Skeletal muscle satellite cell (primary cell): ENCODE measurements around the gene G6PD.
"Not testable (repeated sequence)": the region's sequence is repeated elsewhere in the genome, so short reads cannot be mapped to it uniquely, and the experiment has no call there.

Source experiments
- H3K27me3 ChIP-seq: 2 replicates; pipeline ENCODE4 v1.7.0; 2013; ENCODE audit warnings: low read length; ENCODE audit not compliant: control insufficient read depth, insufficient read depth
- H3K36me3 ChIP-seq: 2 replicates; pipeline ENCODE4 v1.7.0; 2013; ENCODE audit warnings: mild to moderate bottlenecking, control low read depth, low read length; ENCODE audit not compliant: insufficient read depth
- H3K4me1 ChIP-seq: 2 replicates; pipeline ENCODE4 v1.7.0; 2013; ENCODE audit warnings: low read length; ENCODE audit not compliant: control insufficient read depth, insufficient read depth
- H3K4me2 ChIP-seq: 2 replicates; pipeline ENCODE4 v1.7.0; 2013; ENCODE audit warnings: mild to moderate bottlenecking, low read length
- H3K4me3 ChIP-seq: 2 replicates; pipeline ENCODE4 v1.7.0; 2013; ENCODE audit warnings: low read length
- H3K9ac ChIP-seq: 2 replicates; pipeline ENCODE4 v1.7.0; 2013; ENCODE audit warnings: mild to moderate bottlenecking, low read depth, low read length, moderate library complexity
- H3K9me3 ChIP-seq: replicated peaks from 2 replicates; pipeline ENCODE4 v1.7.0; 2013; ENCODE audit warnings: mild to moderate bottlenecking, control low read depth, low read length

Gene G6PD

DNA sequence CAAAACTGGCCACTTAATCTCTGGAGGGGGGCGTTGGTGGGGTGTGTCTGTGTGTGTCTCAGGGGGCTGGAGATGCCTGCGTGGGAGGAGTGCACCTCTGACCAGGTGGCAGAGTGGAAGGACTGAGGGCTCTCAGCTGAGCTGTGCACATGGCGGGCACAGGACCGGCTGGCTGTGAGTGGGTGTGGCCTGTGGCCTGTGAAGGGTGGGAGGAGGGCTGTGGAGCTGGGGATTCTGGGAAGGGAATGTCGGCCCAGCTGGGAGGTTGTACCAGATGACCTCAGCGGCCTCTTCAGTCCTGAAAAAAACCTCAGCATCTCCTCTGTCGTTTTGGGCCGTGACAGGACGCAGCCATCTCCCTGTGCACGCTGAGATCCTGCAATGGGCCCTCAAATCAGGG is 15.6 kb upstream of the G6PD start:
- H3K36me3 ChIP-seq, H3K4me2 ChIP-seq, H3K4me3 ChIP-seq, H3K4me1 ChIP-seq, H3K9ac ChIP-seq, H3K27me3 ChIP-seq, H3K9me3 ChIP-seq: not testable (repeated sequence)

- H3K4me3 ChIP-seq, H3K9me3 ChIP-seq: not testable (repeated sequence)
These were observed 13.7 kb upstream of the G6PD start for GRCh38 chrX:154560326-154560725.

DNA sequence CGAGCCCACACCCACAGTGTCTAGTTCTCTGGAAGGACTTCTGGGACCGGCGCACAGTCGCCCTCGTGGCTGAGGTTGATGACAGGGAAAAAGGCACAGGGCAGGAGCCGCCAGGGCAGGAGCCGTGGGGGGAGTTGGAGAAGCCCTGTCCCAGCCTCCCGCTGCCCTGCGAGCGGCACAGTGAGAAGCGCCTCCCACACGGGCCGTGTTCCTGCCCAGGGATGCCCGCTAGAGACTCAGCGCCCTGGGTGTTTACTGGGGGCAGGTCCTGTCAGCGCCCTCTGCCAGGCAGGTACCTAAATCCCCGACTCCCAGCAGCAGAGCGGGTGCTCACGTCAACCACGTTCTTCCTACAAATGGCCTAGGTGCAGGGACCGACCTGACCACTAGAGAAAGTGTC is 12.2 kb upstream of the G6PD start:
- not testable (repeated sequence) for H3K36me3 ChIP-seq, H3K4me1 ChIP-seq, H3K4me2 ChIP-seq, H3K27me3 ChIP-seq, H3K4me3 ChIP-seq, H3K9ac ChIP-seq, H3K9me3 ChIP-seq

More at GRCh38 chrX:154560326-154560725, 13.7 kb upstream of the G6PD start:
- H3K4me2 ChIP-seq, H3K4me1 ChIP-seq, H3K9ac ChIP-seq, H3K27me3 ChIP-seq, H3K36me3 ChIP-seq: not testable (repeated sequence)

DNA sequence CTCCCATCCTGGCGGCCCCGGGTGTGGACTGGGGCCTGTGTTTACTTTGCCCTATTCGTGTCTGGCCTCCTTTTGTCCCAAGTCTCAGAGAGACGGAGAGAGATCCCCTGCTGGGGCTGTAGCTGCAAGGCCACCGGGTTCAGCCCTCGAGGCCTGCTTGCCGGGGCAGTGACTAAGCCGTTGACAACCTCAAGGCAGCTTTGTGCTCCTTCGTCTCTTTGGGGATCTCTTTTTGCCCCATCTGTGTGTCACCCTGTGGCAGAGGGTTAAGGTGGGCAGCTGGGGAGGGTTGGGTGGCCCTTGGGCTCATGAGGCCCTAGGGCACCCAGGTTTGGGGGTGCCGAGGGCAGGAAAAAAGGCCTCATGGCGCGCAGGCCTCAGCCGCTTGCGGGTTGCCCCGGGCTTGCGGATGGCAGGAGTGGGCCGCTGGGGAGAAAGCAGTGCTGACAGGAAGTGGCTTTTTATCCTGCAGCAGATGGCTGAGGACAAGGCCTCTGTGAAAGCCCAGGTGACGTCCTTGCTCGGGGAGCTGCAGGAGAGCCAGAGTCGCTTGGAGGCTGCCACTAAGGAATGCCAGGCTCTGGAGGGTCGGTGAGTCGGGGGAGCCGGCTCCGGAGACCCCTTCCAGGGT is 11.5 kb upstream of the G6PD start:
- H3K4me1 ChIP-seq, H3K9ac ChIP-seq, H3K9me3 ChIP-seq, H3K4me2 ChIP-seq, H3K27me3 ChIP-seq, H3K4me3 ChIP-seq: not testable (repeated sequence)
- H3K36me3 ChIP-seq: peaks cover 14% of the 10 kb centered on the region

GRCh38 chrX:154552112-154552806 is 5.6 kb upstream of the G6PD start:
- not testable (repeated sequence) for H3K4me1 ChIP-seq, H3K4me3 ChIP-seq

GRCh38 chrX:154549766-154550165 is 3.1 kb upstream of the G6PD start:
- H3K9me3 ChIP-seq: no peaks in the 10 kb centered on the region
- H3K4me2 ChIP-seq: peak overlapping the region; percentile 48
- H3K4me1 ChIP-seq: peaks cover 8% of the 10 kb centered on the region
- no peaks in the 10 kb centered on the region for H3K27me3 ChIP-seq
- H3K36me3 ChIP-seq: peaks cover 22% of the 10 kb centered on the region
- H3K4me3 ChIP-seq: peak overlapping the region; percentile 3
- H3K9ac ChIP-seq: no peak overlapping the region

More at GRCh38 chrX:154552112-154552806, 5.6 kb upstream of the G6PD start:
- H3K27me3 ChIP-seq, H3K9ac ChIP-seq, H3K4me2 ChIP-seq, H3K9me3 ChIP-seq: not testable (repeated sequence)
- peaks cover 22% of the 10 kb centered on the region for H3K36me3 ChIP-seq

DNA sequence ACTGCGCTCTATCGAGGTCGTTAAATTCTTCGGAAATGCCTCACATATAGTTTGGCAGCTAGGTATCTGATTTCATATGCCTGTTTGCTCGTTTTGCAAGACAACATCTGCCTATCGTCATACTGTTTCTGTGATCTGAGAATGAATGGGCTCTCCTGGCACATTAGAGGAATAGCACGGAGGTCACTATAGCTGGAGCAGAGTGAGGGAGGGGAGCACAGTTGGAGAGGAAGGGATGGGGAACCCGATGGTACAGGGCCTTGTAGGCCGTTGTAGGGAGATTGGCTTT is 1.3 kb upstream of the G6PD start:
- peak overlapping the region; percentile 93 for H3K9ac ChIP-seq

DNA sequence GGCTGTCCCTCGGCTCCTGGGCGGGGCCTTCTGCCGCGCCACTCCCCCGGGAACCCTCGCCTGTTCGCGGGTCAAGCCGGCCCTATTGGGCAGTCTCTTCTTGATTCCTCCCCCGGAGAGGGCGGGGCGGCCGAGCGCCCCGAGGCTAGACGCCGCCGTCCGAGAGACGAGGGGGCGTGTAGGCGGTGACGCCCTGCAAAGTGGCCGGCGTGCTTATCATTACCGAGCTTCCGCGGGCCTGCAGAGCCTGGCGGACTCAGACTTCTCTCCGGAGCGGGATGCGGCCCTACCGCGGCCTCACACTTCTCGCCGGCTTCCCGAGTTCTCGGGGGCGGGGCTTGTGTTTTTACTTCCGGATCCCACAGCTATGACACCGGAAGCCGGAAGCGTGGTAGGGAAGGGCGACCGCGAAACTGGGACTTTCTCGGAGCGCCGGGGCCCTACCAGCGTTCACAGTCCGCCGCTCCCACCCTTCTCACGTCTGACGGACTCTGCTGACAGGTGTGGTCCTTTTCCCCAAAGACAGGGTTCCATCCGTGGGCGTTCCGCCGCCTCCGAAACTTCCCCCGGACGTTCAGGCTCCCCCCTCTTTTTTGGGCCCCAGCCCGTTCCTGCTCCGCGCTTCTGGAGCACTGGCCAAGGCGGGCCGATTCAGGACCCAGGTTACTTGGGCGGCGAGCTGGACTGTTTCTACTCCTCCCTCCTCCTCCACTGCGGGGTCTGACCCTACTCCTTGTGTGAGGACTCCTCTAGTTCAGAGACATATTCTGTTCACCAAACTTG is 790 bp upstream of the G6PD start, which contains the start of gene IKBKG:
IKBKG (plus strand) TSS at position 376 of the 783 bp plus-strand sequence. CDS start 4,383 bp downstream, outside the sequence.
- Histone ChIP-seq H3K4me3 (peak within 1 kb of the TSS; percentile 77), H3K9me3 (no peaks in the 10 kb centered on the region), H3K9ac (peak within 1 kb of the TSS; percentile 93), H3K36me3 (peaks cover 15% of the 10 kb centered on the region), H3K4me1 (peaks cover 23% of the 10 kb centered on the region), H3K4me2 (peak within 1 kb of the TSS; percentile 78), H3K27me3 (no peaks in the 10 kb centered on the region)

More for the DNA sequence above, 1.3 kb upstream of the G6PD start:
- H3K9me3 ChIP-seq: no peaks in the 10 kb centered on the region
- peaks cover 17% of the 10 kb centered on the region for H3K4me1 ChIP-seq
- H3K4me2 ChIP-seq: peak overlapping the region; percentile 78
- H3K36me3 ChIP-seq: peaks cover 14% of the 10 kb centered on the region
- peak overlapping the region; percentile 77 for H3K4me3 ChIP-seq
- H3K27me3 ChIP-seq: no peaks in the 10 kb centered on the region

- H3K9ac ChIP-seq: peak overlapping the region; percentile 93
- peaks cover 39% of the 10 kb centered on the region for H3K4me1 ChIP-seq
- H3K4me2 ChIP-seq: peak overlapping the region; percentile 78
These were observed 872 bp downstream of the G6PD start for GRCh38 chrX:154545673-154546274.

DNA sequence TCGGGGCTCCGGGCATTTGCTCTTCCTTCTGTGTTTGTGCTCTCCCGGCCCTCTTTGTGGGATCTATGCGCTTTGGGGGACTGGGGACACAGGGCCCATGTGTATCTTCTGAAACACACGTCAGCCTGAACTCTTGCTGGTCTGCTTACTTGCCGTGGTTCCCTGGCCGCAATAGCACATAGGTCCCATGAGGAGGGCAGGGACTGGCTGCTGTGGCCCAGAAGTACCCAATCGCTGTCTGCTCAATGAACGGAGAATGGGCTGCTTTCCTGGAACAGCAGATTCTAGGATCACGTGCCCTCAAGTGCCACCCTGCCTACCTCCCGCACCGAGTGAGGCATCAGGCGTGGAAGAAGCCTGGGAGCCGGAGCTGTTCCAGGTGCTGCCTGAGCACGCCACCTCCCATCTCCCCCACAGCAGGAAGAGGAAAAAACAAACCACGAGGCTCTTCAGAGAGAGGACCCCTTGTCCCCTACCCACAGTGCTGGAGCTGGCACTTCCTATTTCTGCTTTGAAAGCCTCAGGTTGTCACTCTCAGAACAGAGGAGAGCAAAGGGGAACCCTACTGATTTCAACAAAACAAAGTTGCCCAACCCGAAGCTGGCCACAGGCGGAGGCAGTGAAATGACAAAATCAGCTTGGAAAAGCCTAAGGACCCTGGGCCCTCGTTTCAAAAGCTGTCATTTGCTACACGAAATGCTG is 3.8 kb downstream of the G6PD start:
- Histone ChIP-seq H3K4me1 (peaks cover 37% of the 10 kb centered on the region), H3K4me2 (peak overlapping the region; percentile 48), H3K36me3 (peaks cover 29% of the 10 kb centered on the region), H3K9ac (peak overlapping the region; percentile 78), H3K9me3 (no peaks in the 10 kb centered on the region), H3K4me3 (peak overlapping the region; percentile 36), H3K27me3 (no peaks in the 10 kb centered on the region)

More at GRCh38 chrX:154545673-154546274, 872 bp downstream of the G6PD start:
- H3K9me3 ChIP-seq: no peaks in the 10 kb centered on the region
- H3K36me3 ChIP-seq: peaks cover 21% of the 10 kb centered on the region
- no peaks in the 10 kb centered on the region for H3K27me3 ChIP-seq
- H3K4me3 ChIP-seq: peak overlapping the region; percentile 77
